Stimulated activated effector memory CD8-positive, alpha-beta T cell treated with anti-CD3 and anti-CD28 coated beads, Interleukin-12 subunit alpha, Interleukin-12 subunit beta, amount 100 ng/mL, for 72 hours (primary cell): ENCODE results near the gene PHC2.
"Not testable (repeated sequence)": the region's sequence is repeated elsewhere in the genome, so short reads cannot be mapped to it uniquely, and the experiment has no call there.

Experiments used
- ATAC-seq: fragments of 150-1000 bp; cut with Tn5 transposase; 2 replicates; pipeline ENCODE4 v1.10.0; 2021
- DNase-seq, 2 donors: peaks; one replicate each; pipeline ENCODE4 v3.0.0; 2021 to 2022; ENCODE audit warnings: low spot score in 2 of 2
- H3K27ac Mint-ChIP-seq: one replicate; pipeline ENCODE4 v1.8.0; 2022; ENCODE audit warnings: mild to moderate bottlenecking, mixed read lengths
- H3K36me3 Mint-ChIP-seq: one replicate; pipeline ENCODE4 v1.8.0; 2022; ENCODE audit warnings: mild to moderate bottlenecking, mixed read lengths
- H3K4me1 Mint-ChIP-seq: one replicate; pipeline ENCODE4 v1.8.0; 2022; ENCODE audit warnings: mixed read lengths
- H3K4me3 Mint-ChIP-seq: one replicate; pipeline ENCODE4 v1.8.0; 2022; ENCODE audit warnings: mild to moderate bottlenecking, mixed read lengths
- H3K9me3 Mint-ChIP-seq: one replicate; pipeline ENCODE4 v1.8.0; 2022; ENCODE audit warnings: mixed read lengths

PHC2 gene

GRCh38 chr1:33294071-33295010, 136.6 kb downstream of the PHC2 start:
- no peak overlapping the region for H3K4me3 Mint-ChIP-seq
- no peak for ATAC-seq
- H3K4me1 Mint-ChIP-seq, result peaks cover 26% of the 10 kb centered on the region
- no peaks in the 10 kb centered on the region for H3K9me3 Mint-ChIP-seq
- H3K27ac Mint-ChIP-seq, result peak overlapping the region; percentile 79
- H3K36me3 Mint-ChIP-seq, result no peaks in the 10 kb centered on the region
- no peak for DNase-seq

DNA sequence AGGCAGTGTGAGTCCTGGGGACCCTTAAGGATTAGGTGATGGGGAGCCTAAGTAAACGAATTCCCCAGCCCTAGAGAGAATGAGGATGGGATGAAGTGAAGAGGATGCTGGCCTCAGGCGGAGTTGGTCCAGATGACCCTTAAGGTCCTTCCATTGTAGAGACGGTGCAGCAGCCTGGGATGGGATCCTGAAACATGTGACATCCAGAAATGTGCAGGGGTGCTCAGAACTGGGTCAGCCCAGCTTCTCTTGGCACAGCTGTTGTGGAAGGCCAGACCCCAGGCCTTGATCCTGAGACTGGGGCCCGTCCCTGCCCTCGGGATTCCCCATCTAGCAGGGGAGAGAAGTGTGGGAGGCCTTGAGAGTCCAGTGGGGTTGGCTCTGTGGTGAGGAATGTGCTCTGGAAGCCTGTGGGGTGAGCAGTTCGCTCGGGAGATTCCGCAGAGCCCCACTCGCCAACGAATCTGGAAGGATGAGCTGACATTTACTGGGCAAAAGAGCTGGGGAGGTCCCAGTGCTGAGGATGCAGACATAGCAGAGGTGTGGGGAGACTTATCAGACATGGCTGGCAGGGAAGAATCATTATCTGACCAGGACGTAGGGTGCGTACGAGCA, 138.1 kb downstream of the PHC2 start:
- ATAC-seq (no peak), DNase-seq (no peak)
- H3K36me3 Mint-ChIP-seq, result no peaks in the 10 kb centered on the region
- peak overlapping the region; percentile 79 for H3K27ac Mint-ChIP-seq
- no peak overlapping the region for H3K4me3 Mint-ChIP-seq
- peaks cover 14% of the 10 kb centered on the region for H3K4me1 Mint-ChIP-seq
- no peaks in the 10 kb centered on the region for H3K9me3 Mint-ChIP-seq

- peaks cover 13% of the 10 kb centered on the region for H3K4me1 Mint-ChIP-seq
- not testable (repeated sequence) for ATAC-seq, H3K4me3 Mint-ChIP-seq, DNase-seq, H3K9me3 Mint-ChIP-seq, H3K27ac Mint-ChIP-seq, H3K36me3 Mint-ChIP-seq
These were observed 140.3 kb downstream of the PHC2 start for GRCh38 chr1:33290615-33291014.

GRCh38 chr1:33289858-33290154, 141.1 kb downstream of the PHC2 start:
- H3K4me1 Mint-ChIP-seq, result peaks cover 8% of the 10 kb centered on the region

GRCh38 chr1:33288976-33289857, 141.7 kb downstream of the PHC2 start:
- DNase-seq (no peak), ATAC-seq (no peak)
- Mint-ChIP-seq H3K9me3 (no peaks in the 10 kb centered on the region), H3K4me1 (peaks cover 8% of the 10 kb centered on the region), H3K36me3 (peaks cover 6% of the 10 kb centered on the region), H3K27ac (peak overlapping the region; percentile 64), H3K4me3 (no peak overlapping the region)

More at GRCh38 chr1:33289858-33290154, 141.1 kb downstream of the PHC2 start:
- H3K9me3 Mint-ChIP-seq, result no peaks in the 10 kb centered on the region
- DNase-seq (no peak), ATAC-seq (no peak)
- H3K27ac Mint-ChIP-seq, result no peak overlapping the region
- no peak overlapping the region for H3K4me3 Mint-ChIP-seq
- H3K36me3 Mint-ChIP-seq, result peaks cover 6% of the 10 kb centered on the region

- Mint-ChIP-seq H3K4me3 (no peak overlapping the region), H3K36me3 (peaks cover 23% of the 10 kb centered on the region), H3K27ac (no peak overlapping the region), H3K9me3 (no peaks in the 10 kb centered on the region), H3K4me1 (no peaks in the 10 kb centered on the region)
- ATAC-seq (no peak), DNase-seq (no peak)
These were observed 143.6 kb downstream of the PHC2 start for GRCh38 chr1:33287317-33287716.

- H3K4me3 Mint-ChIP-seq, result no peak overlapping the region
- H3K27ac Mint-ChIP-seq, result no peak overlapping the region
- H3K4me1 Mint-ChIP-seq, result no peaks in the 10 kb centered on the region
- DNase-seq, result no peak
- H3K36me3 Mint-ChIP-seq, result peaks cover 27% of the 10 kb centered on the region
- H3K9me3 Mint-ChIP-seq, result no peaks in the 10 kb centered on the region
- ATAC-seq, result no peak
These were observed 144.3 kb downstream of the PHC2 start for GRCh38 chr1:33286451-33287185.

DNA sequence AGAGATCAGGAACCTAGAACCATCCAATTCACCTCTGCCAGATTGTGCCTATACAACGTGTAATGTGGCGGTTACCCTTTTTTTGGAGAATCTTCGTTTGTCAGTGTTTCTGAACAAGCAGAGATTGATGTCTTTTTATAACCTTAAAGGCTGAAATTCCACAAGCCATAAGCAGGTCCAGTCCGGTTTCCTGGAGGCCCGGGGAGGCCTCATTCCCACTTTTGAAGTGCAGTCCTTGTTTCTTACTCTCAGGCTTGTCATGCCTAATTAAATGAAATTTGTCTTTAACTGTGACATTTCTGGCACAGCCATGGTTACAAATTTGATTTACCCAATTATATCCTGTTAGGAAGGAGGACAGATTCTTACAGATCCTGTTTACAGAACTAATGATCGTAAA, 146.8 kb downstream of the PHC2 start:
- DNase-seq (no peak), ATAC-seq (no peak)
- Mint-ChIP-seq H3K9me3 (no peaks in the 10 kb centered on the region), H3K36me3 (peaks cover 27% of the 10 kb centered on the region), H3K27ac (no peak overlapping the region), H3K4me1 (no peaks in the 10 kb centered on the region), H3K4me3 (no peak overlapping the region)

GRCh38 chr1:33282791-33283190, 148.1 kb downstream of the PHC2 start:
- Mint-ChIP-seq H3K36me3 (peaks cover 27% of the 10 kb centered on the region), H3K27ac (no peak overlapping the region), H3K4me3 (no peak overlapping the region), H3K4me1 (no peaks in the 10 kb centered on the region), H3K9me3 (no peaks in the 10 kb centered on the region)
- no peak for DNase-seq
- ATAC-seq, result no peak

DNA sequence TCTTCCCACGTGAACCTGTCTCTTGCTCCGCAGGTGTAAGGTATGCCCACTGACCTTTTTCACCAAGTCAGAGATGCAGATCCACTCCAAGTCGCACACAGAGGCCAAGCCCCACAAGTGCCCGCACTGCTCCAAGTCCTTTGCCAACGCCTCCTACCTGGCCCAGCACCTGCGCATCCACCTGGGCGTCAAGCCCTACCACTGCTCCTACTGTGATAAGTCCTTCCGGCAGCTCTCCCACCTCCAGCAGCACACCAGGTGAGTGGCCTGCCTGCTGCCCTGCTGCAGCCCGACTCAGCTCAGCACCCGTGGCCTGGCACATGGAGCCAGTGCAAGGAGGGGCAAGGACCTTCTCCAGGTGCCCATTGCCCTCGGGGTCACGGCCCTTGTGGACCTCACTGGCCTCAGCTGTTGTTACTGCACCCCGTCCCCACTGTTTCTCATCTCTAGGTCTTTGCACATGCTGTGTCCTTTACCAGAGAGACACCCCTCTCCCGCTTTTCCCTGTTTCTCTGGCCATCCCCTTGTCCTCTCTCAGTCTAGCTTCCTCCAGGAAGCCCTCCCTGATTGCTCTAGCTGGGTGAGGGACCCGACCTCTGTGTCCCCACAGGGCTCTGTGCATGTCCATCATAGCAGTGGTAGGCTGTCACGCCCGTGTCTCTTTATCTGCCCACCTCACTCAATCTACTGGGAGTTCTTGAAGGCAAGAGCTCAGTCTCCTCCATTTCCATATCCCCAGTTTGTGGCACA, 149.2 kb downstream of the PHC2 start:
- Mint-ChIP-seq H3K4me3 (no peak overlapping the region), H3K36me3 (peaks cover 27% of the 10 kb centered on the region), H3K27ac (no peak overlapping the region), H3K4me1 (no peaks in the 10 kb centered on the region), H3K9me3 (no peaks in the 10 kb centered on the region)
- ATAC-seq (no peak), DNase-seq (no peak)

DNA sequence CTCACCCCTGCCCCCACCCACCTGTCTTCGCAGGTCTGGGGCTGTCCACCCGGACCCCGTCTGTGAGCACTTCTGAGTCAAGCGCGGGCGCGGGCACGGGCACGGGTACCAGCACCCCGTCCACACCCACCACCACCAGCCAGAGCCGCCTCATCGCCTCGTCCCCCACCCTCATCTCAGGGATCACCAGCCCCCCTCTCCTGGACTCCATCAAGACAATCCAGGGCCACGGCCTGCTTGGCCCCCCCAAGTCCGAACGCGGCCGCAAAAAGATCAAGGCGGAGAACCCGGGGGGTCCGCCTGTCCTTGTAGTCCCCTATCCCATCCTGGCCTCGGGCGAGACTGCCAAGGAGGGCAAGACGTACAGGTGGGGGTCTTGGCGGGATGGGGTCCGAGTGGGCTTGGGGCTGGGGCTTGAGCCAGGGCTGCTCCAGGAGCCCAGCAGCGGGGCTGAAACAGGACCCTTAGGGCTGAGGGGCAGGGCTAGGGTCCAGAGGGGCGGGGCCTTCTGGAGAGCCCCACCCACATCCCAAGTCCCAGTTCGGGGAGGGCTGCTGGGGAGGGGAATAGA, 150.7 kb downstream of the PHC2 start:
- Mint-ChIP-seq H3K9me3 (no peaks in the 10 kb centered on the region), H3K4me3 (no peak overlapping the region), H3K27ac (no peak overlapping the region), H3K36me3 (peaks cover 21% of the 10 kb centered on the region), H3K4me1 (no peaks in the 10 kb centered on the region)
- DNase-seq (no peak), ATAC-seq (no peak)

DNA sequence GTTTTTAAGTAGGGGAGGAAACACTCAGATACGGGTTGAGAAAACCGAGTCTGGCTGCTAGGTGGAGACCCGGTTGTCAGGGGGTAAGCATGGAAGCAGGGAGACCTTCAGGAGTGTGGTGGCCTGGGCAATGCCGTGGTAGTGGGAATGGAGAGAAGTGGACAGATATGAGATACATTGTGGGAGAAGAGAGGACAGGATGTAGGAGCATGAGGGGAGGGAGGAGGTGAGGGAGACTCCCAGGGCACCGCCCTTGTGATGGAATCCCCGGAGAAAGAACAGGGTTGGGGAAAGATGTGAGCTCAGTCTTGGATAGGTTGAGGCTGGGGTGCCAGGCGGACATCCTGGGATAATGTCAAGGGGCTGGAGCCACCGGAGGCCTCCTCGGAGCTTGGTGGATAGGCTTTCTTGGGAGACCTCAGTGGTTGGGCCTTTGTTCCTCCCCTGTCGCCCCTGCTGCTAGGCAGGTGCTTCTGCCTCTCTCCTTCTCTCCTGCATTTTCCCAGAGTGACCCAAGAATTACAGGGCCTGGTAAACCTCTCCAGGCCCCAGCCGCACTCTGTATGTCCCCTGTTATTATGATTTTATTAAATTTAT, 153.3 kb downstream of the PHC2 start:
- Mint-ChIP-seq H3K4me3 (no peak overlapping the region), H3K4me1 (peaks cover 20% of the 10 kb centered on the region), H3K27ac (peak overlapping the region; percentile 7), H3K36me3 (peaks cover 6% of the 10 kb centered on the region), H3K9me3 (no peaks in the 10 kb centered on the region)
- ATAC-seq (no peak), DNase-seq (no peak)

DNA sequence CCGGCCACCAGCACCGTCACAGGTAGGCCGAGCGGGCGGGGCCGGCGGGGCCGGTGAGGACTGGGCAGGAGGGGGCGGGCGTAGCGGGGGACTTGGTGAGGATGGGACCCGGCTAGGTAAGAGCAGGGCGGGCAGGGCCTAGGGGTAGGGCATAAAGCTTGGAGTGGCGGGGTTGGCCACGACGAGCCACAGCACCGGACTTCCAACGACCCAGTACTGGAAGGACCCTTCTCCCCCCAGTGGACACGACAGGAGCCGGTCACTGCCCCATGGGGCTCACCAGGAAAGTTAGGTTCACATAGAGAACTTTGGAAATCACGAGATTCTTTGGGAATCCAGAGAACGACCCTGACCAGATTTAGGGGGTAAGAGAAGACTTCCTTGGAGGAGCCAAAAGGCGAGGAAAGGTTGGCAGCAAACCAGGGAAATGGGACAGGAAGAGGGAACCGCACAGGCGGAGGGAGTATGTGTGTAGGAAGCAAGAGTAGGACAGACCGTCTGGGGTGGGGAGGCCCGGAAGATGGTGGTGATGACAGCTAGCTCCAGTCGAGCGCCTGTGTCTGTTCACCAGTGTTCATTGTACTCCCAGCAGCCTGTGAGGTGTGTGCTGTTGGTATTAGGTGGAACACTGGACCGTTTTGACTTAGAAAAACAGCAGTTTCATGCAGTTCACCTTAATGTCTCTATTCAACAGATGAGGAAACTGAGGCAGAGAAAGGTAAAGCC, 154.2 kb downstream of the PHC2 start:
- Mint-ChIP-seq H3K4me1 (peaks cover 28% of the 10 kb centered on the region), H3K36me3 (no peaks in the 10 kb centered on the region), H3K9me3 (no peaks in the 10 kb centered on the region), H3K27ac (peak overlapping the region; percentile 7), H3K4me3 (no peak overlapping the region)
- ATAC-seq (no peak), DNase-seq (no peak)
